GM18858 (cell line): Measurements from ENCODE around the gene TEX101.
"Not testable (repeated sequence)": the region's sequence is repeated elsewhere in the genome, so short reads cannot be mapped to it uniquely, and the experiment has no call there.

Source experiments
- ATAC-seq: cut with Tn5 transposase; IDR thresholded peaks from one replicate; pipeline ENCODE4 v1.9.1; 2021; ENCODE audit not compliant: unreplicated experiment

Gene TEX101

GRCh38 chr19:43416951-43417623 is 2.4 kb downstream of the TEX101 start:
- no peak for ATAC-seq

GRCh38 chr19:43420954-43421353 is 6.3 kb downstream of the TEX101 start:
- ATAC-seq: no peak

- ATAC-seq: no peak
Measured at GRCh38 chr19:43422000-43422688, 7.5 kb downstream of the TEX101 start.

GRCh38 chr19:43422689-43423066 is 8.0 kb downstream of the TEX101 start:
- ATAC-seq: no peak

- no peak for ATAC-seq
Measured at GRCh38 chr19:43423779-43424178, 9.1 kb downstream of the TEX101 start.

GRCh38 chr19:43425567-43426392 is 11.1 kb downstream of the TEX101 start:
- ATAC-seq: no peak

- ATAC-seq: no peak
Measured at GRCh38 chr19:43429395-43429794, 14.7 kb downstream of the TEX101 start.

- no peak for ATAC-seq
Measured at GRCh38 chr19:43430142-43430710, 15.5 kb downstream of the TEX101 start.

GRCh38 chr19:43430976-43431375 is 16.3 kb downstream of the TEX101 start:
- no peak for ATAC-seq

- ATAC-seq: no peak
Measured at GRCh38 chr19:43433358-43433673, 18.6 kb downstream of the TEX101 start.

- ATAC-seq: no peak
Measured at GRCh38 chr19:43433689-43434088, 19.0 kb downstream of the TEX101 start.

- no peak for ATAC-seq
Measured at GRCh38 chr19:43435775-43436174, 21.1 kb downstream of the TEX101 start.

- ATAC-seq: not testable (repeated sequence)
Measured at GRCh38 chr19:43437284-43437683, 22.6 kb downstream of the TEX101 start.

- no peak for ATAC-seq
Measured at GRCh38 chr19:43437712-43438111, 23.0 kb downstream of the TEX101 start.

GRCh38 chr19:43438291-43439031 is 23.8 kb downstream of the TEX101 start:
- ATAC-seq: no peak

GRCh38 chr19:43439032-43439708 is 24.5 kb downstream of the TEX101 start:
- no peak for ATAC-seq

- no peak for ATAC-seq
Measured at GRCh38 chr19:43439709-43440063, 25.0 kb downstream of the TEX101 start.

- no peak for ATAC-seq
Measured at GRCh38 chr19:43441716-43442115, 27.0 kb downstream of the TEX101 start.

- ATAC-seq: not testable (repeated sequence)
Measured at GRCh38 chr19:43444091-43444490, 29.4 kb downstream of the TEX101 start.

- ATAC-seq: no peak
Measured at GRCh38 chr19:43444531-43445287, 30.0 kb downstream of the TEX101 start.
